Islet precursor cell (in vitro differentiated cells): ENCODE measurements around the gene FSTL5.

ENCODE experiments used
- DNase-seq: peaks from one replicate; pipeline ENCODE4 v3.0.0-alpha.2; 2018

FSTL5 gene

GRCh38 chr4:161936625-161937550 is 226.9 kb downstream of the FSTL5 start:
- DNase-seq = peak; percentile 90

GRCh38 chr4:161931089-161931488 is 232.7 kb downstream of the FSTL5 start:
- no peak for DNase-seq

GRCh38 chr4:161929956-161930355 is 233.8 kb downstream of the FSTL5 start:
- DNase-seq = no peak

- no peak for DNase-seq
These were observed 237.6 kb downstream of the FSTL5 start for GRCh38 chr4:161926033-161926828.

- no peak for DNase-seq
These were observed 243.3 kb downstream of the FSTL5 start for GRCh38 chr4:161920304-161921052.

GRCh38 chr4:161919442-161920220 is 244.2 kb downstream of the FSTL5 start:
- no peak for DNase-seq

- DNase-seq = no peak
These were observed 247.8 kb downstream of the FSTL5 start for GRCh38 chr4:161916035-161916434.

GRCh38 chr4:161907590-161907955 is 256.2 kb downstream of the FSTL5 start:
- no peak for DNase-seq

GRCh38 chr4:161906836-161907589 is 256.8 kb downstream of the FSTL5 start:
- no peak for DNase-seq

- DNase-seq = no peak
These were observed 263.7 kb downstream of the FSTL5 start for GRCh38 chr4:161900110-161900509.

- DNase-seq = no peak
These were observed 269.2 kb downstream of the FSTL5 start for GRCh38 chr4:161894493-161895167.

- no peak for DNase-seq
These were observed 269.8 kb downstream of the FSTL5 start for GRCh38 chr4:161894014-161894413.

- DNase-seq = no peak
These were observed 270.2 kb downstream of the FSTL5 start for GRCh38 chr4:161893566-161893965.

GRCh38 chr4:161892951-161893350 is 270.8 kb downstream of the FSTL5 start:
- no peak for DNase-seq

GRCh38 chr4:161883157-161883556 is 280.6 kb downstream of the FSTL5 start:
- no peak for DNase-seq

GRCh38 chr4:161881370-161881769 is 282.4 kb downstream of the FSTL5 start:
- no peak for DNase-seq

GRCh38 chr4:161869511-161869910 is 294.3 kb downstream of the FSTL5 start:
- DNase-seq = no peak

GRCh38 chr4:161856711-161857326 is 307.0 kb downstream of the FSTL5 start:
- no peak for DNase-seq

- DNase-seq = no peak
These were observed 313.2 kb downstream of the FSTL5 start for GRCh38 chr4:161850631-161851030.

- DNase-seq = no peak
These were observed 322.0 kb downstream of the FSTL5 start for GRCh38 chr4:161841759-161842158.

- no peak for DNase-seq
These were observed 334.2 kb downstream of the FSTL5 start for GRCh38 chr4:161829591-161829990.
